Measurements from ENCODE around the gene KIF2A. TPM values are rescaled to one million over a fixed set of nuclear protein-coding genes. Genes with fewer than 3 reads are reported as not detected.

KIF2A gene
- total RNA-seq, 1 experiment from 2014 or later: 86.1 TPM

GRCh38 chr5:62385816-62386400 lies 79.9 kb downstream of the KIF2A start:
- no peak overlapping the region for H4K5ac ChIP-seq (ENCODE audit: insufficient read length, low read depth, low read length)
- no peaks in the 10 kb centered on the region for H3K27me3 ChIP-seq (ENCODE audit: insufficient read depth, low read length)
- no peak overlapping the region for H3K4me3 Mint-ChIP-seq
- H3K4me1 Mint-ChIP-seq: no peaks in the 10 kb centered on the region
- no peaks in the 10 kb centered on the region for H3K9me3 Mint-ChIP-seq
- H2AK5ac ChIP-seq (ENCODE audit: insufficient read length, low read length): no peak overlapping the region
- TF ChIP-seq CTCF (conservative IDR thresholded peaks at IDR 0.05): no peak
- H3K27ac Mint-ChIP-seq: no peak overlapping the region
- H4K91ac ChIP-seq (ENCODE audit: insufficient read length, low read depth, low read length): no peak overlapping the region
- H3K27me3 Mint-ChIP-seq (ENCODE audit: low read depth): no peaks in the 10 kb centered on the region
- no peaks in the 10 kb centered on the region for H3K4me1 ChIP-seq (ENCODE audit: insufficient read depth, low read length)
- no peaks in the 10 kb centered on the region for H3K9me3 ChIP-seq (ENCODE audit: control insufficient read depth, low read depth, low read length)
- H3K23ac ChIP-seq (ENCODE audit: insufficient read length, low read depth, low read length): no peak overlapping the region
- no peak overlapping the region for H3K56ac ChIP-seq (ENCODE audit: insufficient read length, low read depth, low read length)
- no CpG with 5 or more reads among the region's 2 CpGs for WGBS (ENCODE audit: extremely low coverage, insufficient read length, low lambda C conversion rate)
- H4K20me1 ChIP-seq (ENCODE audit: control insufficient read depth, insufficient read depth, insufficient read length): no peaks in the 10 kb centered on the region
- H3K14ac ChIP-seq (ENCODE audit: insufficient read depth, low read length): no peak overlapping the region
- H3K18ac ChIP-seq (ENCODE audit: insufficient read length, low read depth, low read length): no peak overlapping the region
- H3K79me2 ChIP-seq (ENCODE audit: insufficient read depth, low read length): no peaks in the 10 kb centered on the region
- H3T11ph ChIP-seq (ENCODE audit: low read length): no peak overlapping the region
- no peak overlapping the region for H2BK12ac ChIP-seq (ENCODE audit: insufficient read length, low read depth, low read length)
- no peak overlapping the region for H3K4me2 ChIP-seq (ENCODE audit: insufficient read depth, insufficient read length, low read length)
- H2BK15ac ChIP-seq (ENCODE audit: low read depth, low read length): no peak overlapping the region
- no peak for DNase-seq
- peaks cover 11 to 68% (median 46%) of the 10 kb centered on the region in 3 experiments; a peak in 6 of 7 replicates for H3K36me3 Mint-ChIP-seq (ENCODE audit: insufficient read depth in 1 of 3, low read depth in 3 of 3)
- H3K79me1 ChIP-seq (ENCODE audit: insufficient read depth, low read depth, low read length, poor library complexity, severe bottlenecking): no peaks in the 10 kb centered on the region
- no peak overlapping the region for H2BK5ac ChIP-seq (ENCODE audit: insufficient read length, low read length)
- H3K27ac ChIP-seq (ENCODE audit: insufficient read length, low read depth, low read length): no peak overlapping the region
- no peak overlapping the region for H3K9ac ChIP-seq (ENCODE audit: extremely low read depth, insufficient read length, low read length)
- no peak overlapping the region for H2BK20ac ChIP-seq (ENCODE audit: low read depth, low read length, poor library complexity, severe bottlenecking)
- H3K23me2 ChIP-seq (ENCODE audit: insufficient read length, low read depth, low read length, poor library complexity, severe bottlenecking): no peaks in the 10 kb centered on the region
- H2BK120ac ChIP-seq (ENCODE audit: low read depth, low read length, poor library complexity, severe bottlenecking): no peak overlapping the region
- no peak overlapping the region for H3K4ac ChIP-seq (ENCODE audit: low read depth, low read length)
- H4K8ac ChIP-seq (replicated peaks; ENCODE audit: insufficient read length, low read depth, low read length): no peak overlapping the region
- no peak overlapping the region for H2AFZ ChIP-seq (ENCODE audit: low read length)

All from H9 (cell line).